Astrocyte of the spinal cord (primary cell): ENCODE measurements around the gene RPS21.
"Not testable (repeated sequence)": the region's sequence is repeated elsewhere in the genome, so short reads cannot be mapped to it uniquely, and the experiment has no call there.

ENCODE experiments used
- DNase-seq: peaks from one replicate; pipeline ENCODE4 v3.0.0; 2011; ENCODE audit warnings: low read depth, low spot score
- H3K4me3 ChIP-seq: 2 replicates; pipeline ENCODE4 v1.5.1; 2011; ENCODE audit warnings: low read depth, mild to moderate bottlenecking, low read length, moderate library complexity
- in situ Hi-C: cut with HindIII; loops from 2 replicates; pipeline ENCODE4 v1.10.0; 2017; ENCODE audit warnings: low sequenced_read_pairs
- TF ChIP-seq, protein P1 (sequence below): IDR thresholded peaks from 2 replicates; pipeline ENCODE4 v1.5.1; 2012; ENCODE audit warnings: low read depth, mild to moderate bottlenecking, low read length, inconsistent platforms

The RPS21 gene

DNA sequence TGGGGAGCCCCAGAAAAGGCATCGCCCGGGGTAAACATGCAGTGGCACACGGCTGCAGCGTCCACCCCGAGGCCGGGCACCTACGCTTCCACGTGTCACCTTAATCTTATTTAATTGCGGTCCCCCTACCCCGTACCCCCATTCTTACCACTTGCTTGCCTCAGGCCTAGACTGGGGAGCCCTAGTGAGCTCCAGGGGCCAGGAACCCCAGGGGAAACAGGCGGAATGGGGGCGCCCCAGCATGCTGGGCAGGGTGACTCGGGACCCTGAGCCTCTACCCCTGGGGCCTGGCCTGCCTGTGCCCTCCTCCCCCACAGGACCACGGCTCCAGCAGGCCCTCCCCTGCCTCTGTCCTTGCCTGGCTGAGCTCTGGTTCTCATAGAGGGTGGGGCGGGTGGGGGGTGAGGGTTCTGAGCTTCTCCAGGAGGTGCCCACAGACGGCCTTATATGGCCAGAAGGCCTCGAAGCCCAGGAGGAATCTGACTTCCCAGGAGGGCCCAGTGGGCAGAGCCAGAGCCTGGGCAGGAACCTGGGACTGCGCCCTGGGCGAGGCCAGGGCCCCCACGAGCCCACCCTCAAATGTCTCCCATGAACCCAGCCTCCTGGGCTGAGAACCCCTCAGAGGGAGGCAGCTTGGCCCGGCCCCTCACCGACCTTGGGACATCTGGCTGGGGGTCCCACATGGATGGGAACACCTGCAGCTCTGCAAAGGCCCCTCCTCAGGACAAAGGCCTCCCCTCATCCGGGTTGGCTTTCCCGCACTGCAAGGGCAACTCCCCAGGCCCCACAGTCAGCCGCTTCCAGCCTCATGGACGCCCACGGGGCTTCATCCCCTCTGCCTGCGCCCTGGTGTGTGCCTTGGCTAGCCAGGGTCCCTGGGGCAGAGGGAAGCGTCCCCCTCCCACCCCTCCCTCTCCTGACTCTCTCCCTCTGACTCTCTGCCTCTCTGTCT, 14.6 kb upstream of the RPS21 start:
- no peak overlapping the region for H3K4me3 ChIP-seq
- in situ Hi-C loops = no loop called here
- no peak for DNase-seq
- TF ChIP-seq, protein P1, sequence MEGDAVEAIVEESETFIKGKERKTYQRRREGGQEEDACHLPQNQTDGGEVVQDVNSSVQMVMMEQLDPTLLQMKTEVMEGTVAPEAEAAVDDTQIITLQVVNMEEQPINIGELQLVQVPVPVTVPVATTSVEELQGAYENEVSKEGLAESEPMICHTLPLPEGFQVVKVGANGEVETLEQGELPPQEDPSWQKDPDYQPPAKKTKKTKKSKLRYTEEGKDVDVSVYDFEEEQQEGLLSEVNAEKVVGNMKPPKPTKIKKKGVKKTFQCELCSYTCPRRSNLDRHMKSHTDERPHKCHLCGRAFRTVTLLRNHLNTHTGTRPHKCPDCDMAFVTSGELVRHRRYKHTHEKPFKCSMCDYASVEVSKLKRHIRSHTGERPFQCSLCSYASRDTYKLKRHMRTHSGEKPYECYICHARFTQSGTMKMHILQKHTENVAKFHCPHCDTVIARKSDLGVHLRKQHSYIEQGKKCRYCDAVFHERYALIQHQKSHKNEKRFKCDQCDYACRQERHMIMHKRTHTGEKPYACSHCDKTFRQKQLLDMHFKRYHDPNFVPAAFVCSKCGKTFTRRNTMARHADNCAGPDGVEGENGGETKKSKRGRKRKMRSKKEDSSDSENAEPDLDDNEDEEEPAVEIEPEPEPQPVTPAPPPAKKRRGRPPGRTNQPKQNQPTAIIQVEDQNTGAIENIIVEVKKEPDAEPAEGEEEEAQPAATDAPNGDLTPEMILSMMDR = no peak

DNA sequence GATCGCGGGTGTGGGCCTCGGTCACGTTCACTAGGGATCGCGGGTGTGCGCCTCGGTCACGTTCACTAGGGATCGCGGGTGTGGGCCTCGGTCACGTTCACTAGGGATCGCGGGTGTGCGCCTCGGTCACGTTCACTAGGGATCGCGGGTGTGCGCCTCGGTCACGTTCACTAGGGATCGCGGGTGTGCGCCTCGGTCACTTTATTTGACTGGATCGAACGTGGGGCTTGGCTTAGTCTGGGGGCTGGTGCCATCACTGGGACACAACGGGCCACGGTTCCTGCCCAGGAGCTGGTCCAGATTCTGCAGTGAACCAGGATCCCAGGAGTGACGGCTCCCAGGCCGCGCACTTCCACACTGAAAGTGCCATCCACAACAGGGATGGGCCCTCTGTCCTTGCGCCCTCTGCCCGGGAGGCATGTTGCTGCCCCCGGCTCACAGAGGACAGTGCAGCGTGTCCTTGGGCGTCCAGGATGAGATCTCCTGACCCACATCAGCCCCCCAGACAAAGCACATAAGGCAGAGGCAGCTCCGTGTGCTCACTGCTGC, 13.2 kb upstream of the RPS21 start:
- DNase-seq, in situ Hi-C loops, H3K4me3 ChIP-seq: not testable (repeated sequence)

DNA sequence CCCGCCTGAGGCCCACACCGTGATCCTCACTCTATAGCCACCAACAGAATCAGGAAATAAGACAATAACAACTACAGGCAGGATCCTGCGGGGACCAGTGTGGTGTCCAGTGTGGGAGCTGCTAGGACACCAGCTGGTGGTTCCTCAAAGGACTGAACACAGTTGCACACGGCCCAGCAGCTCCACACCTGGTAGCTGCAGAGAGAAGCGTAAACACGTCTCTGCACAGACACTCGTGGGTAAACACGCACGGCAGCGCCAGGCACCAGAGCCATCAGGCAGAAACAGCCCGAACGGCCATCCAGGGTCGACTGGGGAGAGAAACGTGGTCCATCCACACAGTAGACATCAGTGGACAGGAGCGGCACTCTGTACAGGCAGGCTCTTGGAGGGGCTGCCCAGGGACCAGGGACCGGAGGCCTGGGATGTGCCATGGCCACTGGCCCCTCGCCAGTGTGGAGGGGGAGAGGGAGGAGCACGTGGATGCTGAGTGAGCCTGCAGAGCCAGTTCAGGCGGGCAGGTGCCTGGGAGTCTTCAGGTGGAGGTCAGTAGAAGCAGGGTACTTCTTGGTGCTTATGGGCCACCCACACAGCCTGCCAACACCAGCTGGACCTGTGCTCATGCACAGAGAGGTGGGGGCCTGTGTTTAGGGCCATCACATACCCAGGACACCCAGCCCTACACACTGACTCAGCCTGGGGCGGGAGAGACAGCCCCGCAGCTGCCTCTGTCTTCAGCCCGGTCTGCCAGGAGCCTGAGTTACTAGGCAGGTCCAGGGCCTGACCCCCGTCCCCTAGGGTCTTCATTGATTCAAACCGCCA, 12.4 kb upstream of the RPS21 start:
- TF ChIP-seq, protein P1 = no peak
- in situ Hi-C loops = no loop called here
- no peak for DNase-seq
- no peak overlapping the region for H3K4me3 ChIP-seq

DNA sequence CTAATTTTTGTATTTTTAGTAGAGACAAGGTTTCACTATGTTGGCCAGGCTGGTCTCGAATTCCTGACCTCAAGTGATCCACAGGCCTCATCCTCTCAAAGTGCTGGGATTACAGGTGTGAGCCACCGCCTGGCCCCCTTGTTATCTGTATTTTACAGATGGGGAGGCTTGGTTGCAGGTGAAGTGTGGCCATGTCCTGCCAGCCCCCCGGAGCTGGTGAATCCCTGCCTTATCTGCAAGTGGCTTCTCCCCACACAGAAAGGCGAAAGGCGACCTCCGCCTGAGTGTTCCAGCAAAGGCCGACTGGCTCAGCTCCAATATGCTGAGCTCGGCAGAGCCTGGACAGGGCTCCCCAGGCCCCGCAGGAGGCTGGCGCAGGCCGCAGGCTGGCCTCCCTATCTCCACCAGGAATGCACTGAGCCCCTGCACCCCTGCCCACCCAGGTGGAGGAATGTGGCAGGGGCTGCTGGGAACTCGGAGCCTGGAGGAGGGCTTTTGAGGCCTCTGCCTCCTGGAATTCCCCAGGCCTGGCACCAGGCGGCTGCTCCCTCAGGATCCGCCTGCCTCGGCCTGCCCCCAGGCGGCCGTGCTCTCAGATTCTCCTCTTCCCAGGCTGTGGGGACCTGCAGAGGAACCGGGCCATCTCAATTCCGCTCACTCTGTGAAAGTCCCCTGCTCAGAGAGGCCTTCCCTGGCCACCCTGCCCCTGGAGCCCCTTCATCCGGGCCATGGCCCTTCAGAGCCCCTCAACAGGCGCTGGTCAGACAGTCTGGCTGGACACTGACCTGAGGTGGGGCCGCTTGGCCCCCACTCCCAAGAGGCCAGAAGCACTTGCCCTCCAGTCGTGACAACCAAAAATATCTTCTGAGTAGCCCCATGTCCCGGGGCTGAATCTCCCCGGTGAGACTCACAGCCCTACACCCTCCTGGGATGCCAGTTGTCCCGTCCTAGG, 10.5 kb upstream of the RPS21 start:
- TF ChIP-seq, protein P1 = peak; percentile 46
- DNase-seq = no peak
- in situ Hi-C loops = no loop called here
- no peak overlapping the region for H3K4me3 ChIP-seq

DNA sequence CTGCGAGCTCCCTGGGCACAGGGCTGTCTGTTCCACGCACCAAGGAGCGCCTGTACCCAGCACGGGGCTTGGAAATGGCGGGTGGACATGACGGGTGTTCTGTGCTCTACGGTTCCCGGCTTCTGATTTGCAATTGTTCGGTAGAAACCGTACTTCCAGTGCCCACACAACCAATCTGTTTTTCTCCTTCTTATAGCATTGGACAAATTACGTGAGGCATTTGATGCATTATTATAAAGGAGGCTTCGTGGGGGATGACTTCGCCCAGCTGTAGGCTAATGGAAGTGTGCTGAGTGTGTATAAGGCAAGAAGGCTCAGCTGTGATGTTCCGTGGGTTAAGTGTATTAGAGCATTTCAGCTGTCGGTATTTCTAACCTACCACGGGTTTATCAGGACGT, 9.8 kb upstream of the RPS21 start:
- TF ChIP-seq, protein P1 = no peak

DNA sequence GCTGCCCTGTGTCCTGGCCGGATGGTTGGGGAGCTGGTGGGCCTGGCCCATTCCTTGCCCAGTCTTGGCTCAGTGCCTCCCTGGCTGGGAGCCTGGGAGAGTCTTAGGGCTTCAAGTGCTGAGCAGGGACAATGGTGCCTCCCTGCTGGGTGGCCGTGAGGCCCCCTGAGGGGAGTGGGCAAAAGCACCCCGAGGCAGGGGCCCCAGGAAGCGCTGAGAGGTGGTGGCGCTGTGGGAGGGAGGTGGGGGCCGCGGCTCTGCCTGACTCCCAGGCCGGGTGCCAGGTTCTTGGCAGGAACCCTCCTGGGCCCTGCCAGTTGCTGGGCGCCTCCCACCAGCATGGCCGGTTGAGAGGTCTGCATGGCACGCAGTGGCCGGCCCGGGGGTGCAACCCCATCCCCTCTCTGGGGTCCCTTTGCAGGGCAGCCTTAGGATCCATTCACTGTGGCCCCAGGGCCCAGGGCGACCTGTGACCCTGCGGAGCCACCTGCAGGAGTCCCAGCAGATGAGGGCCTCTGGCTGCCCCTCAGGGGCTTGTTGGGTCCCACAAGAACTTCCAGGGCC, 9.2 kb upstream of the RPS21 start:
- TF ChIP-seq, protein P1 = no peak
- in situ Hi-C loops = no loop called here
- no peak overlapping the region for H3K4me3 ChIP-seq
- no peak for DNase-seq

More for the DNA sequence above, 9.8 kb upstream of the RPS21 start:
- no peak overlapping the region for H3K4me3 ChIP-seq
- no peak for DNase-seq
- in situ Hi-C loops = no loop called here
